Measurements from ENCODE around the gene SCART1.
"Not testable (repeated sequence)": the region's sequence is repeated elsewhere in the genome, so short reads cannot be mapped to it uniquely, and the experiment has no call there.

The SCART1 gene

GRCh38 chr10:133453516-133454203 lies at the start of gene SCART1:
Gene SCART1 (plus strand): TSS chr10:133453945. CDS start chr10:133453998, 53 bp downstream.
- no peak for DNase-seq (ENCODE audit: low read depth)

DNA sequence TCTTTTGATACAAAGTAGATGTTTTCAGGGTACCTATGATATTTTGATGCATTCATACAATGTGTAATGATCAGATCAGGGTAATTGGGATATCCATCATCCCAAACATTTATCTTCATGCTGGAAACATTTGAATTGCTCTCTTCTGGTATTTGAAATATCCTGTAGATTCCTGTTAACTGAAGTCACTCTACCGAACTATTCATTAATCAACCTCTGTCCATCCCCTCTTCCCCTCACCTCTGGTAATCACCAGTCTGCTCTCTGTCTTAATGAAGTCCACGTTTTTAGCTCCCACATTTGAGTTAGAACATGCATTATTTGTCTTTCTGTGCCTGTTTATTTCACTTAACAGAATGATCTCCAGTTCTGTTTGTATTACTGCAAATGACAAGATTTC lies 48.5 kb upstream of the SCART1 start:
- no peak for DNase-seq (ENCODE audit: low read depth)

GRCh38 chr10:133405844-133406527 lies 47.8 kb upstream of the SCART1 start:
- DNase-seq (ENCODE audit: low read depth) = no peak

GRCh38 chr10:133411523-133412380 lies 42.0 kb upstream of the SCART1 start:
- no peak for DNase-seq (ENCODE audit: low read depth)

DNA sequence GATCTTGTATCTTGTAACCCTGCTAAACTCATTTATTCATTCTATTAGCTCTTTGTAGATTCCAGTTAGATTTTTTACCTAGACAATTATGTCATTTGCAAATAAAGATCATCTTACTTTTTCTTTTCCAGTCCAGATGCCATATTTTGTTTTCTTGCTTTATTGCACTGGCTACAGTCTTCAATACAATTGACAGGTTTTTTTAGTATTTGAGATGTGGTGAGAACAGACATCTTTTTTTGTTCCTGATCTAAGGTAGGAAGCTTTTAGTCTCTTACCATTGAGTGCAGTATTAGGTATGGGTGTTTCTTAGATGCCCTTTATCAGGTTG lies 41.4 kb upstream of the SCART1 start:
- DNase-seq (ENCODE audit: low read depth) = no peak

DNA sequence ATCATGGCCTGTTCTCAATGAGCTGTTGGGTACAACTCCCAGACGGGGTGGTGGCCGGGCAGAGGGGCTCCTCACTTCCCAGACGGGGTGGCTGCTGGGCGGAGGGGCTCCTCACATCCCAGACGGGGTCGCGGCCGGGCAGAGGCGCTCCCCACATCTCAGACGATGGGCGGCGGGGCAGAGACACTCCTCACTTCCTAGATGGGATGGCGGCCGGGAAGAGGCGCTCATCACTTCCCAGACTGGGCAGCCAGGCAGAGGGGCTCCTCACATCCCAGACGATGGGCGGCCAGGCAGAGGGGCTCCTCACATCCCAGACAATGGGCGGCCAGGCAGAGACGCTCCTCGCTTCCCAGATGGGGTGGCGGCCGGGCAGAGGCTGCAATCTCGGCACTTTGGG lies 39.3 kb upstream of the SCART1 start:
- not testable (repeated sequence) for DNase-seq (ENCODE audit: low read depth)

- no peak for DNase-seq (ENCODE audit: low read depth)
Observed at GRCh38 chr10:133415752-133416151, 38.0 kb upstream of the SCART1 start.

DNA sequence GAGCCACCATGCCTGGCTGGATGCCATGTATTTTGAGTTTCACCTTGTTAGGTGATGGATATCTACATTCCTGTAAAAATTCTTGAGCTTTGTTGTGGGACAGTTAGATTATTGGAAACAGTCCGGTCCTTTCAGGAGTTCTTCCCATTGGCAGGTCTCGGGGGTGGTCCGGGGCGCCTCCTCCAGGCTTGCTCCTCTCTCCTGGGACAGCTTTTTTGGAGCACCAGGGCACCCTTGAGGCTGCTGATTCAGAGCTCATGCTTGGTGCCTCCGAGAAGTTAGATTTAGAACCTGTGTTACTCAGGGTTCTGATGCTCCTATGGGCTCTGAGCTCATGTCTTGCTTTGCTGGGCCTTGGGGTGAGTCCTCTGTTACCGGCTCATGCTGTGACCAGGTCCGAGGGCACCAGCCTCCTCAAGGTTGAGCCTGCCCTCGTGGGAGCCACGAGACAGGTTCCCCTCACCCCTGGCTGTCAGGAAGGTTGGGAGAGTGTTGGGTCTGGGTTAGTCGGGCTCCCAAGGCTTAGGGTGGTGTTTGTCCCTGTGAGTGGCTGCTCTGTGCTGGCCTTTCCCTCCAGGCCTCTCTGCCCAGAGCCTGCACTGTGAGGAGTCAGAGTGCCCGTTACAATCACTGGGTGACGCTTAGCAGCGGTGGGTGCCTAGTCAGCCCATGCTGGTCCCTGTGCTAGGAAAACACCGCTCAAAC lies 35.3 kb upstream of the SCART1 start:
- no peak for DNase-seq (ENCODE audit: low read depth)

- DNase-seq (ENCODE audit: low read depth) = no peak
Observed at GRCh38 chr10:133419211-133419950, 34.4 kb upstream of the SCART1 start.

- no peak for DNase-seq (ENCODE audit: low read depth)
Observed at GRCh38 chr10:133420028-133420427, 33.7 kb upstream of the SCART1 start.

- no peak for DNase-seq (ENCODE audit: low read depth)
Observed at GRCh38 chr10:133420579-133420978, 33.2 kb upstream of the SCART1 start.

DNA sequence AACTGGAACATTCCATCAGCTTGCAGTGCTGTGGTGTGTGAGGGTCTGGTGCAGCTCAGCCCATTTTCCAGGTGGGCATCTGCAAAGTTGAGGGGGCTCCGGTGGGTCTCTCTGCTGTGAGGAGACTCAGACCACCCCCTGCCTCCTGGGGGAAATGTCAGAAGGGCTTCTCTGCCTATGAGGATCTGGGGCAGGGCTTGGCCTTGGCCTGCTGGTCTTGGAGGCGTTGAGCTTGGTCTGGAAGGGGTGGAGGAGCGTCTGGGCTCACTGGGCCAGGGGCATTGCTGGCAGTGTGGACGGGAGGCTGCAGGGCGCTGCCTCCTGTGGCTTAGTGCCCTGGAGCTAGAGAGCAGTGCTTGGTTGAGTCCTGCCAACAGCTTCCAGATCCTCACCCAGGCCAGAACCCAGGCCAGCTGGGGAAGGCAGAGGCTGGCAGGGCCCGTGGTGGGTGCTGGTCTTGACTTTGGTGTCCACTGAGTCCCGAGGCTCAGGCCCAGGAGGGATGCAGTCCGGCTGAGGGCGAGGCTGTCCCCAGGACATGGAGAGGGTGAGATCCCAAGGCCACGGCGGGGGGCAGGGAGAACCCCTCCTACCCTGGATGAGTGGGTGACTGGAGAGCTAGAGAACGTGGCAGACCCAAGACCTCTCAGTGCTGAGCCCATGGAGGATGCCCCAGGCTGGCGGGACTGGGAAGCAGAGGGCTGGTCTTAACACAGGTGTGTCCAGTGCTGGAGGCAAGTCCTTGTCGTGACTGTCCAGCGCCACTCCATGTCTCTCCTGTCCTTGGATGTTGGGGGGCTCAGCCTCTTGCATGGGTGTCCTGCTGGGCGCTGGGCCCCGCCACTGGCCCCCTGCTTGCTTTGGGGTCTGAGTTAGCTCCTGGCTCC lies 32.2 kb upstream of the SCART1 start:
- DNase-seq (ENCODE audit: low read depth) = no peak

DNA sequence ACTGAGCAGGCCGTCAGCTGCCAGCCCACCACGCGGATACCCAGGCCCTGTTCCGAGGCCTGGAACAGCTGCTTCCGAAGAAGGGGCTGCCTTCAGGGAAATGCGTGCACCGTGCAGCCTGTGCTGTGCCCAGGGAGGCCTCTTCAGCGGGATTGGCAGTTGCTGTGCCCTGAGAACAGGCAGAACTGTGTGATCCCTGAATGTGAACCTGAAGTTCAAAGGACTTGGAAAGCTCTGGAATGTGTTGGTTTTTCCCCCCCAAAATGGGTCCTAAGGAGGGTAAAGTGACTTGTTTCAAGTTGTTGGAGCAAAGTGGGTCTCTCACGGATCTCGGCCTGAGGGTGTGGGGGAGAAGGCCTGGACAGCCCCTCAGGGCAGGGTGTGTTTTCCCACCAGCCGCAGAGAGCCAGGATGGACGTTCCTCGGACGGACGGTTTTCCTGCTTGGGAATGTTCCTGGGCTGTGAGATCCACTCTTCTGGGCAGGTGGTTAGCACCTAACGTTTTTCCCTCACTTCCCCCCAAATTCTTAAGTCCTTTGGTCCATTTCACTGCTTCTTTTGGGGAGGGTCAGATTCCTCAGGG lies 31.4 kb upstream of the SCART1 start:
- DNase-seq (ENCODE audit: low read depth) = no peak

GRCh38 chr10:133422807-133423771 lies 30.7 kb upstream of the SCART1 start:
- no peak for DNase-seq (ENCODE audit: low read depth)

- DNase-seq (ENCODE audit: low read depth) = not testable (repeated sequence)
Observed at GRCh38 chr10:133424102-133424501, 29.6 kb upstream of the SCART1 start.

GRCh38 chr10:133424601-133425000 lies 29.1 kb upstream of the SCART1 start, which contains the start of gene SPRN:
Gene SPRN (minus strand): TSS chr10:133424625. CDS start chr10:133423681, 944 bp downstream.
- DNase-seq (ENCODE audit: low read depth) = not testable (repeated sequence)

GRCh38 chr10:133429571-133429970 lies 24.2 kb upstream of the SCART1 start:
- DNase-seq (ENCODE audit: low read depth) = not testable (repeated sequence)

GRCh38 chr10:133431888-133432613 lies 21.7 kb upstream of the SCART1 start:
- DNase-seq (ENCODE audit: low read depth) = not testable (repeated sequence)

Data from activated gamma-delta T cell treated with anti-CD3 and anti-CD28 coated beads, Interleukin-2, amount 50 U/mL, for 16 hours (primary cell).